SKM-1 treated with dmso at 0.1 percent for 144 hours (cell line): ENCODE data around the gene P2RY6.

Experiments used
- DNase-seq: peaks from one replicate; lab custom pipeline; 2025; ENCODE audit not compliant: unreplicated experiment; lab: John Stamatoyannopoulos, UW

The P2RY6 gene

GRCh38 chr11:73331138-73331916, 59.2 kb downstream of the P2RY6 start:
- no peak for DNase-seq

GRCh38 chr11:73333173-73333572, 61.0 kb downstream of the P2RY6 start:
- DNase-seq = no peak

- no peak for DNase-seq
Measured at GRCh38 chr11:73333640-73334383, 61.7 kb downstream of the P2RY6 start.

GRCh38 chr11:73334384-73335203, 62.5 kb downstream of the P2RY6 start:
- no peak for DNase-seq

GRCh38 chr11:73335204-73335923, 63.2 kb downstream of the P2RY6 start:
- peak; percentile 35 for DNase-seq

GRCh38 chr11:73337846-73338245, 65.7 kb downstream of the P2RY6 start:
- no peak for DNase-seq

- DNase-seq = no peak
Measured at GRCh38 chr11:73338279-73338678, 66.1 kb downstream of the P2RY6 start.

- DNase-seq = no peak
Measured at GRCh38 chr11:73340164-73340563, 68.0 kb downstream of the P2RY6 start.

GRCh38 chr11:73342633-73343032, 70.5 kb downstream of the P2RY6 start:
- no peak for DNase-seq

GRCh38 chr11:73343076-73343873, 71.1 kb downstream of the P2RY6 start:
- no peak for DNase-seq

GRCh38 chr11:73344191-73344607, 72.1 kb downstream of the P2RY6 start:
- no peak for DNase-seq

- no peak for DNase-seq
Measured at GRCh38 chr11:73345481-73346160, 73.5 kb downstream of the P2RY6 start.

- DNase-seq = no peak
Measured at GRCh38 chr11:73346186-73346935, 74.2 kb downstream of the P2RY6 start.

GRCh38 chr11:73347067-73347466, 74.9 kb downstream of the P2RY6 start:
- DNase-seq = no peak
